Measurements from ENCODE around the gene C13orf42.

DNA sequence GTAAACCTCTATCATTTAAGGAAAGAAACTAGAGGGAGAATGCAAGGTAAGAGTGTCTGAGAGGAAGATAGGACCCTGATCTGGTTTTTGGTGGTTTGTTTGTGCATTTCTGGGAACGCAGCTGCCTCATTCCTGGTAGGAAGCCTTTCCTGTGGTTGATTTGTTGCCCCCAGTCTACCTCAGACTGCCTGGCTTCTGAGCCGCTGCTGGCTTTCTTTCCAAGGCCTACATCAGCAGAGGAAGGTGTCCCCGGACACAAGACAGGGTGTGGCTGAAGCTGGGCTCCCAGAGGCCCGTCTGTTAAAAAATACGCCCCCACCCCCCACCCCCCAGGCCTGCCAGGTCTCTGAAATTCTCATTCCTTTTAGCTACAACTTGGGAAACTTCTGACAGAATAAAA, 42.6 kb downstream of the C13orf42 start:
- TF ChIP-seq, protein P1, sequence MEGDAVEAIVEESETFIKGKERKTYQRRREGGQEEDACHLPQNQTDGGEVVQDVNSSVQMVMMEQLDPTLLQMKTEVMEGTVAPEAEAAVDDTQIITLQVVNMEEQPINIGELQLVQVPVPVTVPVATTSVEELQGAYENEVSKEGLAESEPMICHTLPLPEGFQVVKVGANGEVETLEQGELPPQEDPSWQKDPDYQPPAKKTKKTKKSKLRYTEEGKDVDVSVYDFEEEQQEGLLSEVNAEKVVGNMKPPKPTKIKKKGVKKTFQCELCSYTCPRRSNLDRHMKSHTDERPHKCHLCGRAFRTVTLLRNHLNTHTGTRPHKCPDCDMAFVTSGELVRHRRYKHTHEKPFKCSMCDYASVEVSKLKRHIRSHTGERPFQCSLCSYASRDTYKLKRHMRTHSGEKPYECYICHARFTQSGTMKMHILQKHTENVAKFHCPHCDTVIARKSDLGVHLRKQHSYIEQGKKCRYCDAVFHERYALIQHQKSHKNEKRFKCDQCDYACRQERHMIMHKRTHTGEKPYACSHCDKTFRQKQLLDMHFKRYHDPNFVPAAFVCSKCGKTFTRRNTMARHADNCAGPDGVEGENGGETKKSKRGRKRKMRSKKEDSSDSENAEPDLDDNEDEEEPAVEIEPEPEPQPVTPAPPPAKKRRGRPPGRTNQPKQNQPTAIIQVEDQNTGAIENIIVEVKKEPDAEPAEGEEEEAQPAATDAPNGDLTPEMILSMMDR (IDR thresholded peaks at IDR 0.05) = no peak
- no peak for TF ChIP-seq POLR2A (IDR thresholded peaks at IDR 0.05)
